Activated T-helper 1 cell treated with anti-CD3 and anti-CD28 coated beads, Interleukin-12 subunit alpha, Interleukin-12 subunit beta, Interleukin-2, Interleukin-4 antibody, amounts not matched to agents 30 ng/mL and 10 ng/mL and 1 ng/mL, durations not matched to agents 14 hours and 24 hours and 36 hours (primary cell): Measurements from ENCODE around the gene BMP5. TPM values are rescaled to one million over a fixed set of nuclear protein-coding genes. Genes with fewer than 3 reads are reported as not detected.

Experiments
- DNase-seq: peaks from one replicate; pipeline ENCODE4 v3.0.0; 2021; ENCODE audit warnings: low spot score
- H3K27ac Mint-ChIP-seq: one replicate; pipeline ENCODE4 v1.8.0; 2021; ENCODE audit warnings: mild to moderate bottlenecking, mixed read lengths
- H3K27me3 Mint-ChIP-seq: one replicate; pipeline ENCODE4 v1.8.0; 2022; ENCODE audit warnings: mild to moderate bottlenecking, moderate library complexity, mixed read lengths; ENCODE audit not compliant: insufficient read depth
- H3K36me3 Mint-ChIP-seq: one replicate; pipeline ENCODE4 v1.8.0; 2021; ENCODE audit warnings: low read depth, mixed read lengths
- H3K4me1 Mint-ChIP-seq: one replicate; pipeline ENCODE4 v1.8.0; 2021; ENCODE audit warnings: low read depth, mixed read lengths
- H3K4me3 Mint-ChIP-seq: one replicate; pipeline ENCODE4 v1.8.0; 2021; ENCODE audit warnings: mild to moderate bottlenecking, moderate library complexity, mixed read lengths
- H3K9me3 Mint-ChIP-seq: one replicate; pipeline ENCODE4 v1.8.0; 2021; ENCODE audit warnings: mixed read lengths
- intact Hi-C: fragments of 100-400 bp; cut with micrococcal nuclease; formaldehyde crosslinking; loops from one replicate; pipeline ENCODE4 v1.15.1; 2024
- total RNA-seq: library from RNA; stranded (reverse); gene quantifications from 2 replicates; pipeline ENCODE4 v1.2.3, GENCODE V29; 2022

BMP5 gene
- total RNA-seq, 1 donor from 2014 or later = not detected

GRCh38 chr6:55866128-55866527, 9.3 kb downstream of the BMP5 start:
- intact Hi-C loops = no loop called here
- peaks cover 6% of the 10 kb centered on the region for H3K9me3 Mint-ChIP-seq
- DNase-seq = no peak
- H3K4me1 Mint-ChIP-seq = peaks cover 15% of the 10 kb centered on the region
- H3K27ac Mint-ChIP-seq = no peak overlapping the region
- H3K36me3 Mint-ChIP-seq = no peaks in the 10 kb centered on the region
- no peak overlapping the region for H3K4me3 Mint-ChIP-seq
- H3K27me3 Mint-ChIP-seq = no peaks in the 10 kb centered on the region

DNA sequence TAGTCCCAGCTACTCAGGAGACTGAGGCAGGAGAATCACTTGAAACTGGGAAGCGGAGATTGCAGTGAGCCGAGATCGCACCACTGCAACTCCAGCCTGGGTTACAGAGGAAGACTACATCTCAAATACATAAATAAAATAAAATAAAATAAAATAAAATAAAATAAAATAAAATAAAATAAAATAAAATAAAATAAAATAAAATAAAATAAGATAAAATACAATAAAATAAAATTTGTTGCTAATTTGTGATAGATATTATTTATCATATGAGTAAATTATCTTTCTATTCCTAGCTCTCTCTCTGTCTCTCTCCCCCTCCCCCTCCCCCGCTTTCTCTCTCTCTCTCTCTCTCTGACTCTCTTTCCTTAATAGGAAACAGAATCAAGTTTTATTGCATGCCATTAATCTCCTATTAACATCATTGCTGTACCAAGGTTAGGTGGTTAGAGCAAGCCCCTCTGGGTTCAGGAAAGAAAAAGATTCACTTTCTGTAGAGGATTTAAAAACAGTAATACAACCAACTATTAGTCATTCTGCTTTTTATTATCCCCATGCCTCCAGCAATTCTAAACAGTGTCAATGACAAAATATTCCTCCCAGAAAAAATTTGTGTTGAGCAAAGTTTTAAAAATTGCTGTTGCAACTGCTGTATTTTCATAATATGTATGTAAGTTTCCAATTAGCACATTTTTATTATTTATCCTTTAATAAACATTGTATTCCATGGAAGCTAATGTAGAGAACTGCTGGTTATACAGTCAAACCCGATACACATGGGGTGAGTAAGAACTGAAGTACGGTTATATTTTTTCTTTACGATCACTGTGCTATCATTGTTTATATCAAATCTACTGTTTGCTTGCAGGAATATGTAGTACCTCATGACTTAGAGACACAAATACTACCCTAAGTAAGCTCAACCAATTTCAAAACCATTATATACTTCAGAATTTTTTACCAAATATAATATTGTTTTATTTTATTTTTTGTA, 22.1 kb downstream of the BMP5 start:
- intact Hi-C loops = no loop called here
- H3K27me3 Mint-ChIP-seq = no peaks in the 10 kb centered on the region
- H3K27ac Mint-ChIP-seq = no peak overlapping the region
- H3K4me3 Mint-ChIP-seq = no peak overlapping the region
- H3K4me1 Mint-ChIP-seq = no peaks in the 10 kb centered on the region
- H3K36me3 Mint-ChIP-seq = no peaks in the 10 kb centered on the region
- DNase-seq = no peak
- H3K9me3 Mint-ChIP-seq = no peaks in the 10 kb centered on the region

- no peaks in the 10 kb centered on the region for H3K9me3 Mint-ChIP-seq
- intact Hi-C loops = no loop called here
Measured at GRCh38 chr6:55841341-55841740, 34.0 kb downstream of the BMP5 start.

DNA sequence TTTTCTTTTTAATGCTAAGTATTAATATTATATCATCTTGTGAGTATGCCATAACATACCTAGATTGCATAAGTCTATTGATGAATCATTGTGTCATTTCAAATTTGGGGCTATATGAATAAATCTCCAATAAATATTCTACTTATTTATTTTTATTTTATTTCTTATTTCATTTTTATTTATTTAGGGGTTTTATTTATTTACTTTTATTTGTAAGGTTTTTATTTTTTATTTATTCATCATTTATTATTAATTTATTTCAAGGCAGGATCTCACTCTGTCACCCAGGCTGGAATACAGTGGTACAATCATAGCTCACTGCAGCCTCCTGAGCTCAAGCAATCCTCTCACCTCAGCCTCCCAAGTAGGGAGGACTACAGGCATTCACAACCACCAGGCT, 36.3 kb downstream of the BMP5 start:
- H3K9me3 Mint-ChIP-seq = no peaks in the 10 kb centered on the region
- H3K4me1 Mint-ChIP-seq = no peaks in the 10 kb centered on the region
- no peak for DNase-seq
- no peak overlapping the region for H3K27ac Mint-ChIP-seq
- H3K36me3 Mint-ChIP-seq = no peaks in the 10 kb centered on the region
- H3K4me3 Mint-ChIP-seq = no peak overlapping the region
- intact Hi-C loops = no loop called here
- H3K27me3 Mint-ChIP-seq = peaks cover 1% of the 10 kb centered on the region

More at GRCh38 chr6:55841341-55841740, 34.0 kb downstream of the BMP5 start:
- H3K27me3 Mint-ChIP-seq = peaks cover 2% of the 10 kb centered on the region
- DNase-seq = no peak
- H3K36me3 Mint-ChIP-seq = no peaks in the 10 kb centered on the region
- H3K4me1 Mint-ChIP-seq = no peaks in the 10 kb centered on the region
- H3K4me3 Mint-ChIP-seq = no peak overlapping the region
- H3K27ac Mint-ChIP-seq = no peak overlapping the region

DNA sequence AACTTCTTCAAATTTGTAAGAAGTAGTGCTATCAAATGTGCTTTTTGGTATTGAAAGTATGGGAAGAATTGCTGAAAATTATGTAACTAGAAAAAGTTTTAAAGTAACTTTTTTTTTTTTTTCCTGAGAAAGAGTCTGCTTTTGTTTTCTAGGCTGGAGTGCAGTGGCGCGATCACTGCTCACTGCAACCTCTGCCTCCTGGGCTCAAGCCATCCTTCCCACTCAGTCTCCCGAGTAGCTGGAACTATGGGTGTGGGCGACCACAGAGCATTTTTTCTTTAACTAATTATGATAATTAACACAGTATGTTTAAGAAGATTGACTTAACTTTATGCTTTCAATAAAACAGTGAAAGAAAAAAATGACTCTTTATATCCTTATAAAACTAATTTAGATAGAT, 38.4 kb downstream of the BMP5 start:
- no peak overlapping the region for H3K27ac Mint-ChIP-seq
- H3K4me1 Mint-ChIP-seq = no peaks in the 10 kb centered on the region
- H3K27me3 Mint-ChIP-seq = no peaks in the 10 kb centered on the region
- H3K36me3 Mint-ChIP-seq = no peaks in the 10 kb centered on the region
- no peak overlapping the region for H3K4me3 Mint-ChIP-seq
- intact Hi-C loops = no loop called here
- H3K9me3 Mint-ChIP-seq = peaks cover 2% of the 10 kb centered on the region
- DNase-seq = no peak

GRCh38 chr6:55836481-55836880, 38.9 kb downstream of the BMP5 start:
- intact Hi-C loops = no loop called here
- Mint-ChIP-seq H3K4me1 (no peaks in the 10 kb centered on the region), H3K9me3 (peaks cover 2% of the 10 kb centered on the region), H3K4me3 (no peak overlapping the region), H3K27ac (no peak overlapping the region), H3K36me3 (no peaks in the 10 kb centered on the region), H3K27me3 (no peaks in the 10 kb centered on the region)
- no peak for DNase-seq

DNA sequence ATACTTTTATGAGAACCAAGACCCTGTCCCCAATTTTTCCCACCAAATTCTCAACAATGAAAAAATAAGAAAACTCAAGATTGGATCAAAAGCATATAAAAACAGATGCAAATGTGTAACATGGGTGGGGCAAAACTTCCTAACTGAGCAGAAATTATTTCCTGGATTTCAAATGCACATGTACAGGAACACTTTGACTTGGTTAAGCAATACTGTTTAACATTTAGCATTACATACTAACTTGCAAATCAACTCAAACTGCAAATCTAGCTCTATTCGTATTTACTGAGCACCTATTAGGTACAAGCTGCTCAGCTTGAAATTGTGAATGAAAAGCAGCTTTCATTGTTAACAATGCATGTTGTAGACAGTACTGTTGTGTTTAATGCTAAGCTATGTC, 40.2 kb downstream of the BMP5 start:
- no peaks in the 10 kb centered on the region for H3K4me1 Mint-ChIP-seq
- no peak overlapping the region for H3K27ac Mint-ChIP-seq
- peaks cover 2% of the 10 kb centered on the region for H3K9me3 Mint-ChIP-seq
- no peak for DNase-seq
- H3K27me3 Mint-ChIP-seq = no peaks in the 10 kb centered on the region
- no peaks in the 10 kb centered on the region for H3K36me3 Mint-ChIP-seq
- no peak overlapping the region for H3K4me3 Mint-ChIP-seq
- intact Hi-C loops = no loop called here

- DNase-seq = no peak
- H3K27ac Mint-ChIP-seq = no peak overlapping the region
- no peaks in the 10 kb centered on the region for H3K4me1 Mint-ChIP-seq
- H3K27me3 Mint-ChIP-seq = no peaks in the 10 kb centered on the region
- H3K36me3 Mint-ChIP-seq = no peaks in the 10 kb centered on the region
- H3K4me3 Mint-ChIP-seq = no peak overlapping the region
- H3K9me3 Mint-ChIP-seq = peaks cover 2% of the 10 kb centered on the region
- intact Hi-C loops = no loop called here
Measured at GRCh38 chr6:55833284-55833683, 42.1 kb downstream of the BMP5 start.

GRCh38 chr6:55827818-55828522, 47.4 kb downstream of the BMP5 start:
- intact Hi-C loops = no loop called here
- no peaks in the 10 kb centered on the region for H3K27me3 Mint-ChIP-seq
- H3K4me1 Mint-ChIP-seq = no peaks in the 10 kb centered on the region
- no peaks in the 10 kb centered on the region for H3K9me3 Mint-ChIP-seq
- H3K4me3 Mint-ChIP-seq = no peak overlapping the region
- no peaks in the 10 kb centered on the region for H3K36me3 Mint-ChIP-seq
- DNase-seq = no peak
- H3K27ac Mint-ChIP-seq = no peak overlapping the region

DNA sequence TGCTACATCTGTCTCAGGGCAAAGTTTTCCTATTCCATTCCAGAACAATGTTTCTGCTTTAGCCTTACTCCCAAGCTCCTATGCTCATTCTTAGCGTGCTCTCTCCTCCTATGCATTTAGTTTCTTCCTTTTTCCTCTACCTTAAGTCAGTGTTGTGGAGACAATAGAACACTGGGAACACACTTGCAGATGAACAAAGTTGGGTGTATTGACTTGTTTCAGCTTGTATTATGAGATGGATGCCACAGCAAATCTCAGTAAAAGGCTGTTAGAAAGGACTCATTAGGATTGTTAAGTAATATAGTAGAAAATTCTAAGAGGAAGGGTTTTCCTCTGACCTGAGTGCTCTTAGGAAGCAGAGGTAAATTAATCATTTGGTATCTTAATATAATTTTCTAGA, 48.4 kb downstream of the BMP5 start:
- Mint-ChIP-seq H3K4me1 (no peaks in the 10 kb centered on the region), H3K4me3 (no peak overlapping the region), H3K27ac (no peak overlapping the region), H3K36me3 (no peaks in the 10 kb centered on the region), H3K27me3 (no peaks in the 10 kb centered on the region), H3K9me3 (no peaks in the 10 kb centered on the region)
- DNase-seq = no peak
- intact Hi-C loops = no loop called here

DNA sequence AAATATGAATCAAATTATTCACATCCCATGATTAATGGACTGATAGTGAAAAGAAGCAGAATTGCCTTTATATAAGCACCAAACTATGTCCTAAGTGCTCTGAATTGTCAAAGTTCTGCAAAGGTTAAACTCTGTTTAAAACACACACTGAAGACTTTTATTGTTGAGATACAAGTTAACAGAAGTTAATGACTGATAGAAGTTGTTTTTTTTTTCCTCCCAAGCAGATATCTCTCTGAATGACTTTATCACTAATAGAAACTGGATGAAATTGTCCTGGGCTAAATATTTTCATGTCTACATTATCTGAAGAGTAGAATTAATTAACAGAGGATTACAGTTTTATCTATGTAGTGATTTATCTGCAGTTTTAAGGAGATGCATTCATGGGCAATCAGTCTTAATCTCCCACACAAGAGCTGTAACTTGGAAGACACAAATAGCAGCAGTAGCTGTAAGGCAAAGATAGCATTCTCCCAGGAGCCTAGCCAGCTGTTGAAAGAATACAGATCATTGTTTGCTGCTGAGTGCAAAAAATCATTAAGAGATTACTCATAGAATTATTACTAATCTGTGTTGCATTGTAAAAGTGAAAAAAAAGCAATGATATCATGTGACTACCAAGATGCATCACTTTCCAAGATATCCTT, 49.9 kb downstream of the BMP5 start:
- no peaks in the 10 kb centered on the region for H3K9me3 Mint-ChIP-seq
- no peaks in the 10 kb centered on the region for H3K4me1 Mint-ChIP-seq
- DNase-seq = no peak
- no peak overlapping the region for H3K4me3 Mint-ChIP-seq
- H3K27me3 Mint-ChIP-seq = no peaks in the 10 kb centered on the region
- intact Hi-C loops = no loop called here
- no peak overlapping the region for H3K27ac Mint-ChIP-seq
- H3K36me3 Mint-ChIP-seq = no peaks in the 10 kb centered on the region

DNA sequence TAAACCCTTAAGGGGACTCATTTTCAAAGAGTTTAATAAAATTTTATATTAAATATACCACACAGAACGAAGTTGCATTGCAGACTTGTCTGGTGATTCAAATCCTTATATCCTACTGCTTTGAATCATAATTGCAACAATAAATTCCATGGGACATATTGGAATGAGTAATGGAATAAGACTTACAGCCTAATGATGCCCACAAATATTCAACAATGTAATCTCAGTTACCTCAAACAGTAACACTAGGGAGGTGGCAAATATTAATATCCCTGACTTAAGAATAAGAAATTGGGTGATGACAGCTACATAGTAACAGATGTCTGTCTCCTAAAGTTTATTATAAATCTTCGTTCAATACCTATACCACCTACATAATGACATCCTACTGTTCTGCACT, 52.6 kb downstream of the BMP5 start:
- no peaks in the 10 kb centered on the region for H3K36me3 Mint-ChIP-seq
- H3K4me1 Mint-ChIP-seq = no peaks in the 10 kb centered on the region
- H3K4me3 Mint-ChIP-seq = no peak overlapping the region
- H3K9me3 Mint-ChIP-seq = no peaks in the 10 kb centered on the region
- intact Hi-C loops = no loop called here
- no peaks in the 10 kb centered on the region for H3K27me3 Mint-ChIP-seq
- no peak for DNase-seq
- H3K27ac Mint-ChIP-seq = no peak overlapping the region

DNA sequence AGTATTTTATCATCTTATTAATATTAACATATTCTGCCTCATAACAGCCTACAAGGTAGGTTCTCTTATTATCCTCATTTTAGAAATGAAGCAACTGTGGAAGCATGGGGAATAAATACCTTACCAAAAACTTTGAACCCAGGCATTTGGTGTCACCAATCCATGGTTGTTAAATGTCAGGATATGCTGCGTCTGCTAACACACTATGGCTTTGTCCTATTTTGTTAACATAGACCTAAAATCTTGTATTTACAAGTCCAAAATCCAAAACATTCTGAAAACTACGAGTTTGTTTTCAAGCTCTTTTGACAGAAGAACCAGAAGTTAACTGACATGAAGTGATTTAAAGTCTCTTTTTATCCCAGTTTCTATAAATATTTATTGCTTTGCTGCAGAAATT, 53.4 kb downstream of the BMP5 start:
- H3K4me1 Mint-ChIP-seq = no peaks in the 10 kb centered on the region
- no peak overlapping the region for H3K27ac Mint-ChIP-seq
- H3K27me3 Mint-ChIP-seq = no peaks in the 10 kb centered on the region
- no peak for DNase-seq
- no peaks in the 10 kb centered on the region for H3K36me3 Mint-ChIP-seq
- no peaks in the 10 kb centered on the region for H3K9me3 Mint-ChIP-seq
- intact Hi-C loops = no loop called here
- no peak overlapping the region for H3K4me3 Mint-ChIP-seq
